OCI-LY1 (cell line): ENCODE results near the gene CHRNA9.

Experiments used
- CTCF ChIP-seq: fragments of 200-600 bp; sonication (generic), shearing (Covaris generic); IDR thresholded peaks from 2 replicates; pipeline ENCODE4 v1.5.1; 2017; ENCODE audit warnings: mild to moderate bottlenecking, antibody characterized with exemption, low read length, moderate library complexity, mixed read lengths
- EZH2 ChIP-seq: fragments of 200-600 bp; sonication (generic), shearing (Covaris generic); IDR thresholded peaks from 2 replicates; pipeline ENCODE4 v1.8.0; 2017; ENCODE audit warnings: borderline replicate concordance, mixed run types, mild to moderate bottlenecking, antibody characterized with exemption, low read length, moderate library complexity, mixed read lengths

- no peak for TF ChIP-seq CTCF
- no peak for TF ChIP-seq EZH2
Measured at GRCh38 chr4:40403081-40403480, 67.9 kb downstream of the CHRNA9 start.
